MCF 10A (cell line): Measurements from ENCODE around the gene ZNF548. TPM values are rescaled to one million over a fixed set of nuclear protein-coding genes. Genes with fewer than 3 reads are reported as not detected.

ENCODE experiments used
- BruUV-seq: library from RNA; stranded (reverse); fragments of 400-500 nt; replicated peaks from 2 replicates; lab custom pipeline; 2021; lab: Mats Ljungman, UMichigan
- CTCF ChIA-PET: fragments of 300-600 bp; sonication (Branson Sonifier 250); formaldehyde crosslinking; extraction: SDS; loops from one replicate; lab custom pipeline; 2021; ENCODE audit warnings: antibody characterized with exemption, inconsistent platforms; lab: Yijun Ruan, JAX
- POLR2A ChIA-PET: fragments of 300-600, 350-650 bp; sonication (Branson Sonifier 250); formaldehyde crosslinking; extraction: SDS; loops from one replicate; lab custom pipeline; 2020; ENCODE audit warnings: antibody characterized with exemption, inconsistent platforms; lab: Yijun Ruan, JAX
- DNase-seq: peaks from one replicate; pipeline ENCODE4 v3.0.0-alpha.2; 2018; ENCODE audit not compliant: unreplicated experiment
- H3K27ac Mint-ChIP-seq: one replicate; pipeline ENCODE4 v1.8.0; 2022; ENCODE audit warnings: mild to moderate bottlenecking, low read depth, mixed read lengths; ENCODE audit not compliant: unreplicated experiment
- H3K27me3 Mint-ChIP-seq: one replicate; pipeline ENCODE4 v1.8.0; 2022; ENCODE audit warnings: mixed read lengths; ENCODE audit not compliant: insufficient read depth, unreplicated experiment
- H3K36me3 Mint-ChIP-seq: one replicate; pipeline ENCODE4 v1.8.0; 2022; ENCODE audit warnings: mild to moderate bottlenecking, moderate library complexity, mixed read lengths; ENCODE audit not compliant: insufficient read depth, unreplicated experiment
- H3K4me1 Mint-ChIP-seq: one replicate; pipeline ENCODE4 v1.8.0; 2022; ENCODE audit warnings: mixed read lengths; ENCODE audit not compliant: insufficient read depth, unreplicated experiment
- H3K4me3 Mint-ChIP-seq: one replicate; pipeline ENCODE4 v1.8.0; 2022; ENCODE audit warnings: mild to moderate bottlenecking, moderate library complexity, mixed read lengths; ENCODE audit not compliant: unreplicated experiment
- H3K9me3 Mint-ChIP-seq: one replicate; pipeline ENCODE4 v1.8.0; 2022; ENCODE audit warnings: mixed read lengths; ENCODE audit not compliant: unreplicated experiment
- CTCF ChIP-seq: fragments of 200-600 bp; IDR thresholded peaks from one replicate; pipeline ENCODE4 v1.8.0; 2022; ENCODE audit warnings: antibody characterized with exemption, mild to moderate bottlenecking; ENCODE audit not compliant: unreplicated experiment
- intact Hi-C: fragments of 100-400 bp; cut with micrococcal nuclease; formaldehyde crosslinking; loops from 2 replicates; pipeline ENCODE4 v1.14.1; 2022
- total RNA-seq: library from RNA; stranded (reverse); gene quantifications from 2 replicates; pipeline ENCODE4 v1.2.3, GENCODE V29; 2022

Gene ZNF548
- total RNA-seq, 1 experiment from 2014 or later = 23.7 TPM

GRCh38 chr19:57377498-57378146 is 12.0 kb upstream of the ZNF548 start:
- Mint-ChIP-seq H3K9me3 (peaks cover 28% of the 10 kb centered on the region), H3K27ac (no peak overlapping the region), H3K4me1 (no peaks in the 10 kb centered on the region), H3K27me3 (no peaks in the 10 kb centered on the region), H3K36me3 (peaks cover 32% of the 10 kb centered on the region), H3K4me3 (no peak overlapping the region)
- intact Hi-C loops = no loop called here
- DNase-seq = no peak
- ChIA-PET POLR2A (interaction anchor here (0.6 kb wide), 1 partner anchor 1126 kb away, joined by 3 read pairs; no protein-coding TSS in a partner anchor), CTCF (interaction anchor here (0.8 kb wide), 1 partner anchor 201 kb away, joined by 3 read pairs; no protein-coding TSS in a partner anchor)
- no peak for TF ChIP-seq CTCF
- no TSS peak for BruUV-seq

- POLR2A ChIA-PET = interaction anchor here (0.6 to 1.4 kb wide), 2 partner anchors 9 to 18 kb away, joined by 3 to 6 read pairs; partner anchors contain the start of genes TRAPPC2B, ZNF547 and ZNF548
- Mint-ChIP-seq H3K9me3 (peaks cover 10% of the 10 kb centered on the region), H3K4me1 (no peaks in the 10 kb centered on the region), H3K27me3 (no peaks in the 10 kb centered on the region), H3K36me3 (peaks cover 10% of the 10 kb centered on the region), H3K27ac (no peak overlapping the region), H3K4me3 (no peak overlapping the region)
- no peak for DNase-seq
- no peak for TF ChIP-seq CTCF
- CTCF ChIA-PET = interaction anchor here (0.6 to 0.8 kb wide), 3 partner anchors 26 to 1750 kb away, joined by 3 read pairs; no protein-coding TSS in a partner anchor
- intact Hi-C loops = no loop called here
- no TSS peak for BruUV-seq
These were observed 8.7 kb upstream of the ZNF548 start for GRCh38 chr19:57380923-57381322.

- TF ChIP-seq CTCF = no peak
- ChIA-PET CTCF (interaction anchor here (0.9 kb wide), 1 partner anchor 23 kb away, joined by 4 read pairs; no protein-coding TSS in a partner anchor), POLR2A (interaction anchor here (0.6 kb wide), 1 partner anchor 295 kb away, joined by 3 read pairs; no protein-coding TSS in a partner anchor)
- Mint-ChIP-seq H3K4me3 (no peak overlapping the region), H3K36me3 (peaks cover under 1% of the 10 kb centered on the region), H3K9me3 (peaks cover 10% of the 10 kb centered on the region), H3K4me1 (no peaks in the 10 kb centered on the region), H3K27me3 (no peaks in the 10 kb centered on the region), H3K27ac (no peak overlapping the region)
- no peak for DNase-seq
- intact Hi-C loops = no loop called here
- BruUV-seq = no TSS peak
These were observed 6.7 kb upstream of the ZNF548 start for GRCh38 chr19:57382806-57383488.

GRCh38 chr19:57389194-57389729 is 392 bp upstream of the ZNF548 start:
- DNase-seq = no peak
- H3K9me3 Mint-ChIP-seq = peaks cover 2% of the 10 kb centered on the region
- TSS peak; percentile 87 for BruUV-seq
- intact Hi-C loops = no loop called here
- no peaks in the 10 kb centered on the region for H3K27me3 Mint-ChIP-seq
- peak overlapping the region; percentile 97 for H3K27ac Mint-ChIP-seq
- no peak for TF ChIP-seq CTCF
- POLR2A ChIA-PET = interaction anchor here (0.5 to 2.4 kb wide), 25 partner anchors 8 to 1755 kb away, joined by 3 to 17 read pairs (median 3); partner anchors contain the start of genes TRAPPC2B, ZNF17, ZNF264 and ZNF304
- H3K36me3 Mint-ChIP-seq = peaks cover 4% of the 10 kb centered on the region
- H3K4me3 Mint-ChIP-seq = peak overlapping the region; percentile 88
- peaks cover 13% of the 10 kb centered on the region for H3K4me1 Mint-ChIP-seq
- CTCF ChIA-PET = interaction anchor here (0.6 to 1.4 kb wide), 6 partner anchors 13 to 91 kb away, joined by 3 to 11 read pairs (median 3); no protein-coding TSS in a partner anchor
